HL-60/S4 (cell line): ENCODE measurements around the gene TJP1.
"Not testable (repeated sequence)": the region's sequence is repeated elsewhere in the genome, so short reads cannot be mapped to it uniquely, and the experiment has no call there.

Experiments used
- in situ Hi-C: fragments of 300-500 bp; cut with MboI; formaldehyde crosslinking; loops from 2 replicates; pipeline ENCODE4 v1.14.3; 2022; ENCODE audit warnings: low sequenced_read_pairs

TJP1 gene

DNA sequence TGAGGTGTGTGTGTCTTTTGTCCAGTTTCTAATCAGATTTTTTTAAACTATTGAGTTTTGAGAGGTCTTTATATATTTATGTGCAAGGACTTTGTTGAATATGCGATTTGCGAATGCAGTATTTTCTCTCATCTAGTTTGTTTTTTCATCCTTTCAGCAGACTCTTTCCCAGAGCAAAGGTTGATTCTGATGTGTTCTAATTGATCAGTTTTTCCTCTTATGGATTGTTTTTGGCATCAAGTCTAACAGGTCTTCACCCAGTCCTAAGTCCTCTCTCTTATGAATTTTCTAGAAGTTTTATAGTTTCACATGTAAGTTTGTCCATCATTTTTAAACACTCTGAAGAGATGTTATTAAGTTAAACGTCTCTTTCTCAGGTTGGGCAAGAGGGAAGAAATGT, 17.8 kb upstream of the TJP1 start:
- in situ Hi-C loops: no loop called here

- in situ Hi-C loops: no loop called here
Observed at GRCh38 chr15:29838352-29839010, 16.2 kb upstream of the TJP1 start.

DNA sequence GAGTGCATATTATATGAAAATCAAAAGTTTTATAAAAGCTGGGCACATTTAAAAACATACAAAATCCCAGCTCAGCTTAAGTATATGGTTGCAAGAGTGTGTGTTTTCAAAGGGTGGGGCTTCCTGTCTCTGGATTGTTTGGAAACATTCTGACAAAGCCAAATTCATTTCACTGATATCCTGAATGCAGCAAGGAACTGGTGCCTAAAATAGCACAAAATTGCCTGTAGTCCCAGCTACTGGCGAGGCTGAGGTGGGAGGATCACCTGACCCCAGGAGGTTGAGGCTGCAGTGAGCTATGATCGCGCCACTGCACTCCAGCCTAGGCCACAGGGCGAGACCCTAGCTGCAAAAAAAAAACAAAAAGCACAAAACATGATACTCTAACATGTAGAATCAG, 13.0 kb upstream of the TJP1 start:
- in situ Hi-C loops: no loop called here

DNA sequence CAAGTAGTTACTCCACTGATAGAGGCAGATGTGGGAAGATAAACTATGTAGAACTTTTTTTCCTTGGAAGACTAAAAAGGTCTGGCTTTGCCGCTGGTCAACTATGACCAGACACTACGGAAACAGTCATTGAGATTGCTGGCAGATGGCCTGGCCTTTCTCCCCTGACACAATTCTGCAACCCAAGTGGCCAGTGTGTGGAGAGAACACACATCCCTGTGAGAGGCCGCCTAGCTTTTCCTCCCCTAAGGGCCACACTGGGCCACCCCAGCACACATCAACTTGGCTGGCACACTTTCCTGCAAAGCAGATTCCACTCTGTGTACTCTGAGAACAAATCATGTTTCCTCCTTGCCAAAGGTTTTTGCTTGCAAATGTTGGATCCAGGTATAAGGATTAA, 10.4 kb upstream of the TJP1 start:
- in situ Hi-C loops: no loop called here

DNA sequence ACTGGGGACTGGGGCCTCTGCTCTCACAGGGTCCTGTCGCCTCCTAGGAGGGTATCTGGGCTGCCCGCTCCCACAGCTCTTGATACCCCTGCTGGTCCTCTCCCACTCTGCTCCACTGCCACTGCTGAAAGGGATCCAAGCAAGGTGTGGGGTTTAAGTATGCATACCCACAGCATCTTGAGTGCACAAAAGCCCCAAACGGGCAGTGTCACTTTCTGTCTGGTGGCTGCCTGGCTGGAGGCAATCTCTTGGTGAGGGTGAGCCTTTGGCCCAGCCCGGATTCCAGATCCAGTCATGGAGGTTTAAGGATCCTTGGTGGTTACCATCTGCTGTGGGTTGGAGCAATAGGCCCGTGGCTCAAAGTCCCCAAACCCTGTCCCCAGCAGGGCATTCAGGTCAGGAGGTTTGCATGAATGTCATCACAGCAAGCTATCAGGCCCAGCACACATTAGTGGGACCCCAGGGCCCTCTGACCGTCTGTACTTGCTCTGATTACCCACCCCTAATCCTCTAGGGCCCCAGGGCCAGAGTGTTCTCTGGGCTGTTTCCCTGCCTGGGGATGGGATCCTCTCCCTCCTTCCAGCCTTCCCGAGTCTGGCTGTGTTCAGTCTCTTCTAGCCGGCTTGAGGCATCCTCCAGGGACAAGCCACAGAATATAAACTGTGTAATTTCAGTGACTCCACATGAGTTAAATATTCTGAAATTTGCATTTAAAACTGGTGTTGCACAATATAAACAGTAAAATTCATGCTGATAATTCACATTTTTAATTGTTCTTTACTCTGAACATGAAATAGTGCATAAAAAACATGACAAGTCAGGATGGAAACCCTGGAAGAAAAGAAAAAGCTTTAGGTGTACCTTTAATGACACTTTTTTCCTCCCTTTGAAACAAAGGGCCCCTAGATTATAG, 4.9 kb upstream of the TJP1 start:
- in situ Hi-C loops: no loop called here

DNA sequence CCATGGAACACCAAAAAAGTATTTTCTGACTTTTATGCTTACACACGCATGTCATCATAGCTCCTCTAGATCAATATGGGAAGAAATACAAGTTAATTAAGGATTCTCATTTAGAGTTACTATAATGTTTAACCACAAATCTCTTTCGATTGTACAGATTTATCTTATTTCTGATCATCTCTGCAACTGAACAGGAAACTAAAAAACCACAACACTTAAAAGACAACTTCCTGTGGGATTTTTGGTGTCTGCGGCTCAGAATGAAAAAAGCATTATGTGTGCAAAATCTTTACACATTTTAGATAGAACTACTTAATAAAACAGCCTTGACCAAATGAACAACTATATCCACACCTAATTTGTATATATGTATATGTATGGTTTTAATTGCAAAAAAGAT, 3.0 kb upstream of the TJP1 start:
- in situ Hi-C loops: no loop called here

GRCh38 chr15:29822684-29823459, 604 bp upstream of the TJP1 start:
- in situ Hi-C loops: no loop called here

DNA sequence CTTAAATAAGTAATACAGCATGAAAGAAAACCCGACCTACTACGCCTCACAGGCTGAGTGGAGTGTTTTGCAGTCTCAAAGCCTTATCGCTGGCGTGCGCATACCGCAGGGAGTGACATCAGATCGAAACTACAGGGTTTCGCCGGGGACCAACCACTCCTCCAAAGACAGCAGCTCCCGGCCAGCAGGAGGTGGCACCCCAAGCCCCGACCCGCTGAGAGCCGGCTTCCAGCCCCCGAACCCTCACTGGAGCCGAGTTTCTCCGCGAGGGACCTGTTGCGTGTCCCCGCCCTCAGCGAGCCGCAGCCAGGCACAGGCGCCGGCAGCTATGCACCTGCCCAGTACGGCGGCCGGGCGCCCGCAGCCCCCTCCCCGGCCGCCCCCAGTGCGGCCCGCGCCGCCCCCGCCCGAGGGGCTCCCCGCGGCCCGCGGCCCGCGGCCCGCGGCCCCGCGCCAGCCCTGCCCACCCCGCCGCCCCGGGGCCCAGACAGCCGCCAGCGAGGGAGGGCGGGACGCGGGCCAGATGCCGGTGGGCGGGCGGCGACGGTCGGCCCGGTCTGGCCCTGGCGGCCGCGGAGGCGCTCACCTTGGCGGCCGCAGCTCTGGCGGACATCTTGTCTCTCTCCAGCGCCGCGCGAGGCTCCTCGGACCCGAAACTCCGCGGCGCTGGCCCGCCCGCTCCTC, 710 bp downstream of the TJP1 start:
- in situ Hi-C loops: no loop called here

GRCh38 chr15:29820394-29821154, 1.7 kb downstream of the TJP1 start:
- in situ Hi-C loops: no loop called here

- in situ Hi-C loops: no loop called here
Observed at GRCh38 chr15:29819979-29820378, 2.3 kb downstream of the TJP1 start.

DNA sequence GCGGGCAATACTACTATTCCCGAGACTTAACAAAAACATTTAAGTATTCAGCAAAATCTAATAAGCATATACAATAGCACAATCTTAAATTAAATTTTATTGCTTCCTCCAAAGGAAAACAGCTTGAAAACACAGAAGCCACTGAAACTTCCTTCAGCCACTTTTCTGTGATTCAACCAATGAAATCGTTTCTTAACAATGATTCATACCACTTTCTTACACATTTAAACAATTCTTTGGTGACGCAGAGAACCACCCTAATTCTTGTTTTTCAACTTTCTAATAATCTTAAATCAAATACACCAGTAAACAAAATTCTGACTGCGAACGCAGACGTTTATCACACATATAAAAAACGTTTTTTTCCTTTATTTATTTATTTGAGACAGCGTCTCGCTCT, 4.1 kb downstream of the TJP1 start:
- in situ Hi-C loops: no loop called here

DNA sequence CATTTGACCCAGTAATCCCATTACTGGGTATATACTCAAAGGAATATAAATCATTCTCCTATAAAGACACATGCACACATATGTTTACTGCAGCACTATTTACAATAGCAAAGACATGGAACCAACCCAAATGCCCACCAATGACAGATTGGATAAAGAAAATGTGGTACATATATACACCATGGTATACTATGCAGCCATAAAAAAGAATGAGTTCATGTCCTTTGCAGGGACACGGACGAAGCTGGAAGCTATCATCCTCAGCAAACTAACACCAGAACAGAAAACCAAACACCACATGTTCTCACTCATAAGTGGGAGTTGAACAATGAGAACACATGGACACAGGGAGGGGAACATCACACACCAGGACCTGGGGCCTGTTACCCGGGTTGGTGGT, 4.8 kb downstream of the TJP1 start:
- in situ Hi-C loops: not testable (repeated sequence)

DNA sequence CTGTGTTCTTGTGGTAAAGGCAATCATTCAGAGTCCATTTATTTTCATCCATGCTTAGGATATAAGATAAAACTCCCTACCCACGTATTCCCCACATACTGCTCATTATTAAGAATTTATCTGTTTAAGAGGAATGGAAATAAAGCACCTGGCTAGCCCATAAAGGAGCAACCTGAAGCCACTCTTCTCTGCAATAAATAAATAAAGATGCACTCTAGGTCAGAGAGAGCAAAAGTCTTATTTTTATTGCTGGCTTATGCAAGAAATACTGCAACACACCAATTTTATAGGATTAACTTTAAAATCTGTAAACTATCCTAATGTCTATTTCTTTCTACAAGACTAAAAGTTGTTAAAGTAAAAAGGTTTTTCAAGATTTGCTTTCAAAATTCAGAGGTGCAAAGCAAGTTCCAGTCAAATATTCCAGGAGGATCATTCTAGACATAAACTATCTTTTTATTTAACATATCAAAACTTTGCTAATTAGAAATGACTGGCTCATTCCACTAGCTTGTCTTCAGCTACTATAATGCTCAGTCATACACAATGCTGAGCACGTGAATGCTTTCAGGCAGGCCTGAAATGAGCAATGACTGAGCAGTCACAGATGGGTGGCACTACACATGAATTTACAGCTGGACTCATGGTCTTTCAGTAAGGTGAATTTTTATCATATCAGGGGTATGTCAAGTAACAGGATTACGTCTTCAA, 7.1 kb downstream of the TJP1 start:
- in situ Hi-C loops: no loop called here

DNA sequence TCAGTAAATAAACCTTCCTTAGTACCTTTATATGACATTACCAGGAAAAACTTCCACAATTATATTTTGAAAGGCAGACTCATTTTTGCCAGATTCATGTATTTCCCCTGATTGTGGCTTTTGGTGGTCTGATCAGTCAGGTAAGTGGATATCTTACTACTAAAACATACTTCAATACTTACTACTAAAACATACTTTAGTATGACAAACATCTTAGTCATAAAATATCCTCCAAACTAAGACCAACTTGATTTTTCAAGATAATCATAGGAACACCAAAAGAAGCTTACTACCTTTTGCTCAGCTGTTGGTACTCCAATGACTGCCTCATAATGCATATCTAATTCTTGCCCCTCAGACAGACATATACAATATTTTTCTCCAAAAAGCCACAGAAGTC, 9.3 kb downstream of the TJP1 start:
- in situ Hi-C loops: no loop called here

GRCh38 chr15:29812384-29812694, 9.9 kb downstream of the TJP1 start:
- in situ Hi-C loops: no loop called here

DNA sequence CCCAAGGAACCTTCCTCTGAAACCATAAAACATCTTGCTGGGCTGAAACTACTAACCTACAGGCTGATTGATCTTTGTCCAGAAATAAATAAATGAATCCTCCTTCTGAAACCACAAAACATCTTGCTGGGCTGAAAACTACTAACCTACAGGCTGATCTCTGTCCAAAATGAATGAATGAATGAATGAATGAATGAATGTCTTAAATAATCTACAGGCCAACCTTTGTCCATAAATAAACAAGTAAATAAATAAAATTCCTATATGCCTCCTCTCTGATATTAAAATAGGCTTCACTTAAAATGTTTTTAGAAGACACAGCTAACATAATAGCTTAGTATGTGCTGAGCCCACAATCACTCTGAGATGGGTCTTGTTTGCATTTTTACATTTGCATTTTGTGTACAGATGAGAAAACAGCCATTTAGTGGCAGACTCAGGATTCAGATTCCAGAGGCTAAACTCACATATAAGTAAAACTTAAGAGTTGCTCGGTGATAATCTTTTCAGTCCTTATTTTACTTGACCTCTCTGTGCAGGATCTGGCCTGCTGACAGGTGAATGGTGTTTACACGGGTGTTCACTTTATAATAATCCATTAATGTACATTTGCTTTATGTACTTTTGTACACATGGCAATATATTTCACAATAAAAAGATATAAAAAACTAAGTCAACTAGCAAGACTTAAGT, 10.4 kb downstream of the TJP1 start:
- in situ Hi-C loops: no loop called here

DNA sequence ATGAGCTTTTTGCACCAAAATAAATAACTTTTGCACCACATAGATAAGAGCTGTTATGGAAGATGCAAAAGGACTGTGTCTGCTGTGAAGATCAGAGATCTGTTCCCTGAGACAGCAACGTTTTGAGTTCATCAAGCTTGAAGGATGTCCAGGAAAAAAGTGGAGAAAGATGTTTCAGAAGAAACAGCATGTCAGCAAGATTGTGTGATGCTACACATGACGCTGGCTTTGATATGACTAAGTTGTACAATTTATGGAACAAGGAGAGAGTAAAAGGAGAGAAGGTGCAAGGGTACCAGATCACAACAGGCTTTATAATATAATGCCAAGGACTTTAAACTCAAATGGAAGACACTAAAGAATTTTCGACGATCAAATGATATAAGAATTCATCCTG, 16.6 kb downstream of the TJP1 start:
- in situ Hi-C loops: no loop called here

GRCh38 chr15:29805043-29805707, 17.1 kb downstream of the TJP1 start:
- in situ Hi-C loops: no loop called here

DNA sequence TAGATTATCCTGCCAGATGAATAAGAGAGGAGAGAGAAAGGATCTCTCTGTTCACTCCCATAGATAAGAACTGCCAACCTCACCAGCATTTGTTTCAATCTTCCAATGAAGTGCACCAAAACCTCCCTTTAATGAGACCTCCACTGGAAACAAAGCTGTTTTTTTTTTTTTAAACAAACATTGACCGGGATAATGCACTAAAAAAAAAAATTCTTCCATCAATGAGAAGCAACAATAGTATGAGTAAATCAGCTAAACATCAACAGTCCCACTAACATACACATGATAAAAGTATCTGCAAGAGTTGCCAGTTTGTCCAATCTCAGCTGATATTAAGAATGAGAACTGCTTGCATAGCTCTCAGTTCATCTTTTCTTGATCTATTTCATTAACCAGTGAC, 19.9 kb downstream of the TJP1 start:
- in situ Hi-C loops: no loop called here
